CD14-positive monocyte (primary cell): ENCODE results near the gene MCC. TPM values are rescaled to one million over a fixed set of nuclear protein-coding genes. Genes with fewer than 3 reads are reported as not detected.
A peak's percentile ranks its signal among the peaks of the same experiment; 100 is the strongest.

Experiments used
- DNase-seq, 3 donors: peaks; one replicate each; pipeline ENCODE4 v3.0.0-alpha.2; 2011 to 2022
- H2AFZ ChIP-seq: 2 replicates; pipeline ENCODE4 v1.6.0; 2012; ENCODE audit warnings: mild to moderate bottlenecking, low read depth, low read length, inconsistent platforms; ENCODE audit not compliant: insufficient read depth, poor library complexity, severe bottlenecking
- H3K27ac ChIP-seq, 2 donors: 1 replicate in 1 of 2; 2 replicates in 1 of 2; pipeline ENCODE4 v1.5.1; 2012 to 2013; ENCODE audit warnings: low read length in 2 of 2, control low read depth in 1 of 2, inconsistent platforms in 1 of 2, low read depth in 1 of 2, mild to moderate bottlenecking in 1 of 2
- H3K27me3 ChIP-seq, 2 donors: one replicate each; pipeline versions ENCODE4 v1.6.0 to v1.6.1; 2011 to 2013; ENCODE audit warnings: low read length in 2 of 2; ENCODE audit not compliant: control insufficient read depth in 2 of 2, insufficient read depth in 2 of 2
- H3K36me3 ChIP-seq, 2 donors: replicated peaks in 1 of 2; 1 replicate in 1 of 2; 2 replicates in 1 of 2; pipeline versions ENCODE4 v1.5.1 to v1.6.1; 2012 to 2013; ENCODE audit warnings: low read length in 2 of 2, control low read depth in 1 of 2, inconsistent platforms in 1 of 2, mild to moderate bottlenecking in 1 of 2; ENCODE audit not compliant: insufficient read depth in 2 of 2, control insufficient read depth in 1 of 2
- H3K4me1 ChIP-seq, 2 donors: 1 replicate in 1 of 2; 2 replicates in 1 of 2; pipeline versions ENCODE4 v1.5.1 to v1.6.1; 2012 to 2013; ENCODE audit warnings: low read length in 2 of 2, control low read depth in 1 of 2, inconsistent platforms in 1 of 2, mild to moderate bottlenecking in 1 of 2, moderate library complexity in 1 of 2; ENCODE audit not compliant: insufficient read depth in 2 of 2, control insufficient read depth in 1 of 2
- H3K4me2 ChIP-seq: replicated peaks from 2 replicates; pipeline ENCODE3; 2012; ENCODE audit warnings: low read length, moderate library complexity, mild to moderate bottlenecking; ENCODE audit not compliant: poor library complexity, severe bottlenecking; ENCODE audit errors: extremely low read depth
- H3K4me3 ChIP-seq, 3 experiments: fragments of 200-600 bp in 1 of 3; sonication (generic) in 1 of 3; replicated peaks in 1 of 3; 1 replicate in 2 of 3; 2 replicates in 1 of 3; pipeline ENCODE4 v1.5.1; 2011 to 2013; ENCODE audit warnings: low read length in 3 of 3, mild to moderate bottlenecking in 3 of 3, control low read depth in 2 of 3, low read depth in 2 of 3, inconsistent platforms in 1 of 3, moderate library complexity in 1 of 3
- H3K79me2 ChIP-seq: 2 replicates; pipeline ENCODE4 v1.6.0; 2012; ENCODE audit warnings: mild to moderate bottlenecking, control low read depth, inconsistent platforms, low read length, moderate library complexity; ENCODE audit not compliant: insufficient read depth
- H3K9ac ChIP-seq: 2 replicates; pipeline ENCODE4 v1.6.0; 2017; ENCODE audit warnings: low read length, mild to moderate bottlenecking; ENCODE audit not compliant: insufficient read depth, poor library complexity, severe bottlenecking
- H3K9me3 ChIP-seq, 2 donors: replicated peaks in 1 of 2; 1 replicate in 1 of 2; 2 replicates in 1 of 2; pipeline versions ENCODE4 v1.5.1 to v1.6.1; 2012 to 2013; ENCODE audit warnings: low read length in 2 of 2, control low read depth in 1 of 2; ENCODE audit not compliant: control insufficient read depth in 1 of 2, insufficient read depth in 1 of 2
- H4K20me1 ChIP-seq: 2 replicates; pipeline ENCODE4 v1.6.0; 2012; ENCODE audit warnings: mild to moderate bottlenecking, low read length, control low read depth, moderate library complexity; ENCODE audit not compliant: insufficient read depth
- H3K27ac Mint-ChIP-seq, 7 donors: one replicate each; pipeline ENCODE4 v1.8.0; 2020; ENCODE audit warnings: mild to moderate bottlenecking in 7 of 7, mixed read lengths in 7 of 7, moderate library complexity in 6 of 7, inconsistent platforms in 2 of 7
- H3K27me3 Mint-ChIP-seq, 3 donors: one replicate each; pipeline ENCODE4 v1.8.0; 2021 to 2022; ENCODE audit warnings: low read depth in 3 of 3, mild to moderate bottlenecking in 3 of 3, mixed read lengths in 3 of 3, moderate library complexity in 3 of 3, inconsistent platforms in 1 of 3
- H3K36me3 Mint-ChIP-seq, 2 donors: one replicate each; pipeline ENCODE4 v1.8.0; 2020; ENCODE audit warnings: mixed read lengths in 2 of 2, inconsistent platforms in 1 of 2, mild to moderate bottlenecking in 1 of 2
- H3K4me1 Mint-ChIP-seq: one replicate; pipeline ENCODE4 v1.8.0; 2020; ENCODE audit warnings: mild to moderate bottlenecking, mixed read lengths
- H3K4me3 Mint-ChIP-seq, 2 donors: one replicate each; pipeline ENCODE4 v1.8.0; 2020; ENCODE audit warnings: mild to moderate bottlenecking in 2 of 2, mixed read lengths in 2 of 2, moderate library complexity in 1 of 2
- H3K9me3 Mint-ChIP-seq, 7 donors: one replicate each; pipeline ENCODE4 v1.8.0; 2020 to 2022; ENCODE audit warnings: mixed read lengths in 7 of 7, mild to moderate bottlenecking in 6 of 7, moderate library complexity in 6 of 7, inconsistent platforms in 2 of 7
- WGBS: methylation state at CpG from one replicate; pipeline ENCODE4 v1.1.5; 2013; ENCODE audit warnings: missing lambda C conversion rate; ENCODE audit not compliant: insufficient coverage; 5-methylcytosine and 5-hydroxymethylcytosine counted together
- intact Hi-C, 2 donors: fragments of 100-400 bp; cut with micrococcal nuclease; formaldehyde crosslinking; loops; one replicate each; pipeline versions ENCODE4 v1.15.0 to v1.15.1; 2023
- polyA plus RNA-seq, 3 donors: library from polyadenylated mRNA; depleted of rRNA in 1 of 3; unstranded in 2 of 3; stranded (reverse) in 1 of 3; fragments of 300-500 nt in 2 of 3; fragments of >200 nt in 1 of 3; fragmentation: Illumina TruSeq in 2 of 3; gene quantifications; 1 replicate in 2 of 3; 2 replicates in 1 of 3; pipeline ENCODE4 v1.2.3, GENCODE V29; 2012 to 2021
- TF ChIP-seq, protein P1 (sequence below): fragments of 200-600 bp; IDR thresholded peaks from one replicate; pipeline ENCODE4 v1.8.0; 2022; ENCODE audit warnings: antibody characterized with exemption, mild to moderate bottlenecking

The MCC gene
- polyA plus RNA-seq, 3 donors, result 0.09 TPM; not detected in 2

DNA sequence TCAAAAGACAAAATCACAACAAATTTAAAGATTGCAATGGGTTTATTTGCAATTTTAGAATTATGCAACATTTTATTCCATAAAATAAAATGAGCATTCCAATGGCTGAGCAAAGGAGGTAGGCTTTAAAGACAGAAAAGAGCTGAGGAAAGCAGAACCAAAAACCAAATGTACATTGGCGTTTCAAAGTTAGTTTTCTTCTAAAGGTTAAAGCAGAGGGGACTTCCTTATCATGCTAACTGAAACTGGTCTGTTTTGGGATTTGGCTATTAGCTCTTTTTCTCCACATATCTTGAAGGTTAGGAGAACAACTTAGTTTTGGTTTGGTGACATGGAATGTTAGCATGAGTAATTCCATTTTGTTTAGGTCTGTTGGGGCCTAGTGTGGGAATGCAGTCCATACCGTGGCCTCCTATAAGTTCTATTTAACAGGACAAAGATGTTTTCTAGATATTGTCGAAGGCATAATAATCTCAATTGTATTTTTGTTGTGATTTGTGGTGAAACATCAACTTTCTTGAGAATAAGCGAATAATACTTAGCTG, 491.4 kb downstream of the MCC start:
- no peak overlapping the region for H3K27ac ChIP-seq
- TF ChIP-seq, protein P1, sequence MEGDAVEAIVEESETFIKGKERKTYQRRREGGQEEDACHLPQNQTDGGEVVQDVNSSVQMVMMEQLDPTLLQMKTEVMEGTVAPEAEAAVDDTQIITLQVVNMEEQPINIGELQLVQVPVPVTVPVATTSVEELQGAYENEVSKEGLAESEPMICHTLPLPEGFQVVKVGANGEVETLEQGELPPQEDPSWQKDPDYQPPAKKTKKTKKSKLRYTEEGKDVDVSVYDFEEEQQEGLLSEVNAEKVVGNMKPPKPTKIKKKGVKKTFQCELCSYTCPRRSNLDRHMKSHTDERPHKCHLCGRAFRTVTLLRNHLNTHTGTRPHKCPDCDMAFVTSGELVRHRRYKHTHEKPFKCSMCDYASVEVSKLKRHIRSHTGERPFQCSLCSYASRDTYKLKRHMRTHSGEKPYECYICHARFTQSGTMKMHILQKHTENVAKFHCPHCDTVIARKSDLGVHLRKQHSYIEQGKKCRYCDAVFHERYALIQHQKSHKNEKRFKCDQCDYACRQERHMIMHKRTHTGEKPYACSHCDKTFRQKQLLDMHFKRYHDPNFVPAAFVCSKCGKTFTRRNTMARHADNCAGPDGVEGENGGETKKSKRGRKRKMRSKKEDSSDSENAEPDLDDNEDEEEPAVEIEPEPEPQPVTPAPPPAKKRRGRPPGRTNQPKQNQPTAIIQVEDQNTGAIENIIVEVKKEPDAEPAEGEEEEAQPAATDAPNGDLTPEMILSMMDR, result no peak
- peaks cover 4% of the 10 kb centered on the region for H3K4me1 Mint-ChIP-seq
- no CpG with 5 or more reads among the region's 4 CpGs for WGBS
- intact Hi-C loops, result loop anchor here in 1 of 2 donors (5.0 kb wide), 1 partner anchor 610 kb away; no protein-coding TSS in a partner anchor
- no peaks in the 10 kb centered on the region for H3K27me3 Mint-ChIP-seq
- no peak overlapping the region for H3K4me2 ChIP-seq
- H3K4me1 ChIP-seq, result no peaks in the 10 kb centered on the region
- peaks cover 100% of the 10 kb centered on the region for H4K20me1 ChIP-seq
- DNase-seq, result no peak
- no peak overlapping the region for H3K4me3 ChIP-seq
- no peak overlapping the region for H3K4me3 Mint-ChIP-seq
- peaks cover 97% of the 10 kb centered on the region for H3K79me2 ChIP-seq
- peaks cover 61 to 98% of the 10 kb centered on the region in 2 donors for H3K36me3 ChIP-seq
- peaks cover 55 to 83% of the 10 kb centered on the region in 2 donors for H3K36me3 Mint-ChIP-seq
- no peak overlapping the region for H2AFZ ChIP-seq
- no peaks in the 10 kb centered on the region for H3K9me3 ChIP-seq
- no peak overlapping the region for H3K9ac ChIP-seq
- peak overlapping the region in 1 of 7 donors; percentile 33 for H3K27ac Mint-ChIP-seq
- H3K9me3 Mint-ChIP-seq, result no peaks in the 10 kb centered on the region
- no peaks in the 10 kb centered on the region for H3K27me3 ChIP-seq

DNA sequence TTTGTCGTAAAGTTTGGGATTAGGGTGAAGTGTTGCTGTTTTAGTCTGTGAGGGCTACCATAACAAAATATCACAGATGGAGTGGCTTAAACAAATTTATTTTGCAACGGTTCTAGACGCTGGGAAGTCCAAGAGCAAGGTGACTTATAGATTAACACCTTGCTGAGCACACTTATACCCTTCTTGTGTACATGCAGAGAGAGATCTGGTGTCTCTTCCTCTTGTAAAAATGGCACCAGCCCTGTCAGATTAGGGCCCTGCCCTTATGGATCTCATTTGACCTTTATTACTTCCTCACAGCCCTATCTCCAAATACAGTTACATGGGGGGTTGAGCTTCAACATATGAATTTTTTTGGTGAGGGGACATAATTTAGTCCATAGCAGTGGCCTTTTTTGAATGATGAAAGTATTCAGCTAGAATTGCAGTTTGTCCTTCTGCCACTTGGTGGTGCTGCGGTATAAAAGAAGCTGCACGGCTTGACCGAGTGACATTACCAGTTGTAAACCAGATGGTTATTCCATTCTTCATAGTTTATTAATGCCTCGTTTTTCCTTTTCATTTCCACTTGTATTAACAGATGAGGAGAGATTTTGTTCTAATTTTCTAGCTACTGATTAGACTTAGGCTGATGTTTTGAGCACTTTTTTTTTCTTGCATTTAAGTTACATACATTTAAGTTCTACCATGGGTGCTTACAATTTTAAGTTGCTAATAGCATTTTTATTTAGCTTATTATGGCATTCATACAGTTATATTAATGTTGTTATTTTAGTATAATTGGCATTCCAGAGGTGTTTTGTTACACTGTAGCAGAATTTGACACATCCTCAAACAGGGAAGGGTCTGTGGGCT, 492.3 kb downstream of the MCC start:
- Mint-ChIP-seq H3K4me3 (no peak overlapping the region), H3K36me3 (peaks cover 49 to 79% of the 10 kb centered on the region in 2 donors)
- H3K36me3 ChIP-seq, result peaks cover 52 to 98% of the 10 kb centered on the region in 2 donors

More for the DNA sequence above, 492.3 kb downstream of the MCC start:
- WGBS, result no CpG with 5 or more reads among the region's 7 CpGs
- H3K9me3 Mint-ChIP-seq, result no peaks in the 10 kb centered on the region
- Histone ChIP-seq H3K9ac (no peak overlapping the region), H3K27me3 (no peaks in the 10 kb centered on the region), H3K9me3 (no peaks in the 10 kb centered on the region), H3K27ac (no peak overlapping the region), H3K4me2 (no peak overlapping the region), H2AFZ (no peak overlapping the region), H3K79me2 (peaks cover 100% of the 10 kb centered on the region), H4K20me1 (peaks cover 100% of the 10 kb centered on the region), H3K4me3 (no peak overlapping the region), H3K4me1 (no peaks in the 10 kb centered on the region)
- peak overlapping the region in 2 of 7 donors; percentile 3 to 13 for H3K27ac Mint-ChIP-seq
- H3K4me1 Mint-ChIP-seq, result peaks cover 4% of the 10 kb centered on the region
- DNase-seq, result peak; percentile 39 to 60 (median 52)
- intact Hi-C loops, result loop anchor here in 1 of 2 donors (5.0 kb wide), 1 partner anchor 611 kb away; no protein-coding TSS in a partner anchor
- no peaks in the 10 kb centered on the region for H3K27me3 Mint-ChIP-seq
- TF ChIP-seq, protein P1, result peak; percentile 92
